Measurements from ENCODE around the gene KYAT1. TPM values are rescaled to one million over a fixed set of nuclear protein-coding genes. Genes with fewer than 3 reads are reported as not detected.
A peak's percentile ranks its signal among the peaks of the same experiment; 100 is the strongest.

Gene KYAT1
- total and polyA plus RNA-seq, 2 of the 8 experiments (the other 6 are each of a cell fraction or from before 2014, with no cell fraction given) = 30.4 to 42.2 TPM

GRCh38 chr9:128828267-128828666 lies 53.5 kb downstream of the KYAT1 start:
- Histone ChIP-seq H3K79me1 (ENCODE audit: low read depth, low read length) (no peaks in the 10 kb centered on the region; the same call in 1 of the 2 replicates), H4K8ac (ENCODE audit: extremely low read depth, insufficient read depth, low read length) (no peak overlapping the region), H2BK120ac (replicated peaks; ENCODE audit: low read depth, low read length) (no peak overlapping the region), H3K56ac (replicated peaks; ENCODE audit: insufficient read length, low read depth, low read length) (no peak overlapping the region), H2AFZ (ENCODE audit: low read length) (no peak overlapping the region), H3K18ac (ENCODE audit: extremely low read depth, low read length) (no peak overlapping the region), H2BK20ac (ENCODE audit: low read length) (no peak overlapping the region), H2AK5ac (ENCODE audit: low read depth, low read length) (no peak overlapping the region), H3K4me1 (replicated peaks in 1 of 4; ENCODE audit: control insufficient read depth in 3 of 4, insufficient read depth in 4 of 4, low read length in 3 of 4) (peaks cover 0 to 3% (median 0%) of the 10 kb centered on the region in 4 experiments; a peak in 1 of 7 replicates), H4K5ac (ENCODE audit: insufficient read length, low read depth, low read length) (no peak overlapping the region), H3K27me3 (replicated peaks in 1 of 4; ENCODE audit: control insufficient read depth in 3 of 4, extremely low read depth in 1 of 4, insufficient read depth in 3 of 4, low read length in 3 of 4) (no peaks in the 10 kb centered on the region), H3K4ac (replicated peaks; ENCODE audit: insufficient read length, low read depth, low read length) (no peak overlapping the region), H3K27ac (ENCODE audit: low read depth, low read length) (no peak overlapping the region), H2BK5ac (ENCODE audit: low read depth, low read length) (no peak overlapping the region), H3K4me3 (ENCODE audit: extremely low read depth in 1 of 4, insufficient read depth in 2 of 4, low read depth in 3 of 4, low read length in 4 of 4) (peak overlapping the region in 2 of 4 experiments; percentile 85 to 91; a peak in 4 of 8 replicates), H3K4me2 (ENCODE audit: insufficient read depth in 1 of 2, low read depth in 2 of 2, low read length in 2 of 2) (peak overlapping the region; percentile 88 to 97), H3K9ac (replicated peaks in 1 of 4; ENCODE audit: extremely low read depth in 1 of 4, low read depth in 3 of 4, low read length in 3 of 4) (no peak overlapping the region), H3K36me3 (ENCODE audit: control insufficient read depth in 2 of 4, insufficient read depth in 4 of 4, low read length in 3 of 4) (peaks cover 22 to 50% (median 41%) of the 10 kb centered on the region in 4 experiments; a peak in 7 of 8 replicates), H2BK15ac (ENCODE audit: low read length) (no peak overlapping the region), H3K79me2 (ENCODE audit: control insufficient read depth in 1 of 2, insufficient read depth in 2 of 2, low read length in 2 of 2) (peaks cover 0 to 9% of the 10 kb centered on the region in 2 experiments; a peak in 1 of 4 replicates), H4K91ac (replicated peaks; ENCODE audit: insufficient read length, low read length) (no peak overlapping the region), H3K23me2 (ENCODE audit: low read depth, low read length) (peaks cover 5% of the 10 kb centered on the region; the same call in 1 of the 2 replicates), H4K20me1 (replicated peaks in 1 of 2; ENCODE audit: control insufficient read depth in 1 of 2, insufficient read depth in 2 of 2, low read length in 2 of 2) (peaks cover 0 to 3% of the 10 kb centered on the region in 2 experiments), H2BK12ac (ENCODE audit: low read depth, low read length) (no peak overlapping the region), H3K23ac (ENCODE audit: insufficient read length) (no peak overlapping the region), H3K14ac (ENCODE audit: insufficient read length) (no peak overlapping the region), H3K9me3 (ENCODE audit: insufficient read depth in 2 of 2, low read depth in 1 of 2, low read length in 1 of 2) (no peaks in the 10 kb centered on the region)
- CTCF ChIA-PET (ENCODE audit: partially characterized antibody) = interaction anchor here (1.0 to 1.8 kb wide), 4 partner anchors 9 to 40 kb away, joined by 3 to 6 read pairs (median 4); partner anchors contain the start of gene ENDOG
- DNase-seq (ENCODE audit: low read depth in 1 of 2, low spot score in 2 of 2) (no peak), FAIRE-seq (no peak)
- POLR2A ChIA-PET (ENCODE audit: partially characterized antibody) = interaction anchor here (0.7 to 4.4 kb wide), 3 partner anchors 9 to 88 kb away, joined by 3 to 62 read pairs (median 3); partner anchors contain the start of gene ENDOG
- 93% methylated on average over 8 of the region's 8 CpGs; no CpG with 5 or more reads in 1 of the 2 experiments for WGBS, 2 experiments (ENCODE audit: extremely low coverage in 1 of 2, insufficient coverage in 1 of 2, insufficient read length in 1 of 2, insufficient replicate concordance in 2 of 2, low coverage in 1 of 2, low lambda C conversion rate in 2 of 2, missing lambda C conversion rate in 1 of 2)
- no peak for TF ChIP-seq FOSL1 (IDR thresholded peaks at IDR 0.05; ENCODE audit: insufficient read depth, low read depth, low read length)
- TF ChIP-seq RNF2 (IDR thresholded peaks at IDR 0.05; ENCODE audit: borderline replicate concordance, low read depth, low read length, missing control alignments, poor library complexity, severe bottlenecking) = no peak

All from H1 (cell line).